B cell (primary cell): ENCODE data around the gene PRSS3. TPM values are rescaled to one million over a fixed set of nuclear protein-coding genes. Genes with fewer than 3 reads are reported as not detected.

Experiments used
- ATAC-seq: fragments of 200-7000 bp; cut with Tn5 transposase; one replicate; pipeline ENCODE4 v1.10.0; 2021; ENCODE audit warnings: low read depth, mild to moderate bottlenecking, moderate number of reproducible peaks, moderate library complexity
- CTCF ChIA-PET: fragments of 350-600 bp; sonication (Branson Sonifier 250); formaldehyde crosslinking; loops from one replicate; lab custom pipeline; 2021; ENCODE audit warnings: antibody characterized with exemption, inconsistent platforms; lab: Charles Lee
- POLR2A ChIA-PET: fragments of 350-600 bp; sonication (Branson Sonifier 250); formaldehyde crosslinking; loops from one replicate; lab custom pipeline; 2021; ENCODE audit warnings: antibody characterized with exemption; lab: Charles Lee
- DNase-seq: peaks from one replicate; pipeline ENCODE4 v3.0.0; 2013
- H2AFZ ChIP-seq: 2 replicates; pipeline ENCODE4 v1.6.1; 2012; ENCODE audit warnings: mild to moderate bottlenecking, low read depth, low read length; ENCODE audit not compliant: insufficient read depth, poor library complexity, severe bottlenecking
- H3K27ac ChIP-seq, 2 donors: 1 replicate in 1 of 2; 2 replicates in 1 of 2; pipeline ENCODE4 v1.5.1; 2012 to 2013; ENCODE audit warnings: low read length in 2 of 2, mild to moderate bottlenecking in 2 of 2, moderate library complexity in 1 of 2
- H3K27me3 ChIP-seq, 4 experiments: fragments of 200-600 bp in 1 of 4; sonication (generic) in 1 of 4; replicated peaks in 1 of 4; 1 replicate in 2 of 4; 2 replicates in 2 of 4; pipeline versions ENCODE4 v1.6.1 to v1.7.0; 2013 to 2016; ENCODE audit warnings: low read length in 3 of 4, mild to moderate bottlenecking in 2 of 4, mixed read lengths in 1 of 4, moderate library complexity in 1 of 4; ENCODE audit not compliant: insufficient read depth in 4 of 4, control insufficient read depth in 3 of 4; ENCODE audit errors: control extremely low read depth in 1 of 4
- H3K36me3 ChIP-seq, 2 experiments: replicated peaks in 1 of 2; 1 replicate in 1 of 2; 2 replicates in 1 of 2; pipeline versions ENCODE4 v1.6.1 to v1.7.1; 2013; ENCODE audit warnings: low read length in 1 of 2; ENCODE audit not compliant: insufficient read depth in 2 of 2, control insufficient read depth in 1 of 2; ENCODE audit errors: control extremely low read depth in 1 of 2, extremely low read depth in 1 of 2
- H3K4me1 ChIP-seq, 2 donors: fragments of 200-600 bp in 1 of 2; sonication (generic) in 1 of 2; 1 replicate in 1 of 2; 2 replicates in 1 of 2; pipeline versions ENCODE4 v1.5.1 to v1.6.1; 2013 to 2017; ENCODE audit warnings: low read length in 2 of 2; ENCODE audit not compliant: control insufficient read depth in 2 of 2, insufficient read depth in 2 of 2
- H3K4me2 ChIP-seq: replicated peaks from 2 replicates; pipeline ENCODE3; 2012; ENCODE audit warnings: mild to moderate bottlenecking, low read depth, low read length; ENCODE audit not compliant: poor library complexity, severe bottlenecking
- H3K4me3 ChIP-seq, 5 experiments: fragments of 200-600 bp in 1 of 5; sonication (generic) in 1 of 5; 1 replicate in 3 of 5; 2 replicates in 2 of 5; pipeline versions ENCODE4 v1.5.1 to v1.7.0; 2011 to 2016; ENCODE audit warnings: low read length in 4 of 5, mild to moderate bottlenecking in 4 of 5, low read depth in 2 of 5, control low read depth in 1 of 5, moderate library complexity in 1 of 5; ENCODE audit not compliant: insufficient read depth in 1 of 5; ENCODE audit errors: control extremely low read depth in 1 of 5, extremely low read depth in 1 of 5
- H3K79me2 ChIP-seq: fragments of 200-600 bp; sonication (generic); one replicate; pipeline ENCODE4 v1.6.0; 2016; ENCODE audit warnings: low read length; ENCODE audit not compliant: control insufficient read depth, insufficient read depth
- H3K9ac ChIP-seq: fragments of 200-600 bp; sonication (generic); 2 replicates; pipeline ENCODE4 v1.6.1; 2017; ENCODE audit warnings: mild to moderate bottlenecking, low read length, moderate library complexity
- H3K9me3 ChIP-seq, 3 donors: one replicate each; pipeline versions ENCODE4 v1.6.1 to v1.7.1; 2013; ENCODE audit warnings: low read length in 2 of 3; ENCODE audit not compliant: control insufficient read depth in 2 of 3, insufficient read depth in 1 of 3; ENCODE audit errors: control extremely low read depth in 1 of 3
- H4K20me1 ChIP-seq: 2 replicates; pipeline ENCODE4 v1.6.0; 2012; ENCODE audit warnings: mild to moderate bottlenecking, low read length; ENCODE audit not compliant: insufficient read depth, control insufficient read depth, poor library complexity, severe bottlenecking
- H3K27ac Mint-ChIP-seq: one replicate; pipeline ENCODE4 v1.8.0; 2021; ENCODE audit warnings: mixed read lengths
- H3K27me3 Mint-ChIP-seq: one replicate; pipeline ENCODE4 v1.8.0; 2021; ENCODE audit warnings: mixed read lengths
- H3K4me1 Mint-ChIP-seq: one replicate; pipeline ENCODE4 v1.8.0; 2021; ENCODE audit warnings: mixed read lengths
- H3K4me3 Mint-ChIP-seq: one replicate; pipeline ENCODE4 v1.8.0; 2021; ENCODE audit warnings: mixed read lengths
- H3K9me3 Mint-ChIP-seq: one replicate; pipeline ENCODE4 v1.8.0; 2022; ENCODE audit warnings: mixed read lengths; ENCODE audit not compliant: insufficient read depth
- EZH2 ChIP-seq: IDR thresholded peaks from 2 replicates; pipeline ENCODE4 v1.6.1; 2012; ENCODE audit warnings: borderline replicate concordance, low read depth, mild to moderate bottlenecking, moderate library complexity, low read length; ENCODE audit not compliant: insufficient read depth, poor library complexity, severe bottlenecking
- WGBS: methylation state at CpG from one replicate; pipeline ENCODE4 v1.1.5; 2013; ENCODE audit warnings: missing lambda C conversion rate; ENCODE audit not compliant: insufficient coverage; 5-methylcytosine and 5-hydroxymethylcytosine counted together
- intact Hi-C: fragments of 100-400 bp; cut with micrococcal nuclease; formaldehyde crosslinking; loops from one replicate; pipeline ENCODE4 v1.10.0; 2022
- polyA plus RNA-seq: library from polyadenylated mRNA; depleted of rRNA; stranded (reverse); fragments of >200 nt; gene quantifications from 2 replicates; pipeline ENCODE4 v1.2.3, GENCODE V29; 2012
- total RNA-seq, 2 donors: library from RNA; stranded (reverse); fragments of 120-200 nt in 1 of 2; gene quantifications; 1 replicate in 1 of 2; 2 replicates in 1 of 2; pipeline versions ENCODE4 v1.2.3 to v1.2.4, GENCODE V29; 2013 to 2022
- TF ChIP-seq, protein P1 (sequence below): fragments of 200-600 bp; IDR thresholded peaks from one replicate; pipeline ENCODE4 v1.8.0; 2022; ENCODE audit warnings: antibody characterized with exemption, mild to moderate bottlenecking

The PRSS3 gene
- total and polyA plus RNA-seq, 2 donors (not counting 1 experiment from before 2014, with no cell fraction given): not detected

DNA sequence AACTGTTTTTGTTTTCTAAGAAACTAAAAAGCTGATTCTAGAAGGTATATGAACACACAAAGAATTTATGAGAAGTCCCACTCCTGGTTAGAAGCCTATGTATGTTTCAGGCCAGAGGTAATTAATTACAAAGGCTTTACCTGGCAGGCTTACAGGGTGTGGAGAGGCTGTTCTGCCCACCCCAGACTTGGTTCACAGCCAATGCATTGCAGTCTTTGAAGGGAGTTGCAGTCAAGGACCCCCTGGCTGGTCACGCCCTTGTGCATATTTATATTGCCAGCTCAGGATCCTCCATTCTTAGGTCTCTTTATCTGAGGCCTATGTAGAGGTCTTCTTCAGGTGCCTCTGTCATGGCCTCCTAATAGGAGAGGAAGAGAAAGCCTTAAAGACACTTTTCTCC lies 13.6 kb upstream of the PRSS3 start:
- intact Hi-C loops: no loop called here
- H3K27me3 ChIP-seq: no peaks in the 10 kb centered on the region
- CTCF ChIA-PET: no interaction called here
- no peak overlapping the region for H2AFZ ChIP-seq
- Mint-ChIP-seq H3K27me3 (peaks cover 17% of the 10 kb centered on the region), H3K4me3 (no peak overlapping the region), H3K4me1 (peaks cover 5% of the 10 kb centered on the region), H3K27ac (no peak overlapping the region), H3K9me3 (no peaks in the 10 kb centered on the region)
- H3K36me3 ChIP-seq: no peaks in the 10 kb centered on the region
- no peaks in the 10 kb centered on the region for H4K20me1 ChIP-seq
- H3K9ac ChIP-seq: no peak overlapping the region
- TF ChIP-seq EZH2: no peak
- TF ChIP-seq, protein P1, sequence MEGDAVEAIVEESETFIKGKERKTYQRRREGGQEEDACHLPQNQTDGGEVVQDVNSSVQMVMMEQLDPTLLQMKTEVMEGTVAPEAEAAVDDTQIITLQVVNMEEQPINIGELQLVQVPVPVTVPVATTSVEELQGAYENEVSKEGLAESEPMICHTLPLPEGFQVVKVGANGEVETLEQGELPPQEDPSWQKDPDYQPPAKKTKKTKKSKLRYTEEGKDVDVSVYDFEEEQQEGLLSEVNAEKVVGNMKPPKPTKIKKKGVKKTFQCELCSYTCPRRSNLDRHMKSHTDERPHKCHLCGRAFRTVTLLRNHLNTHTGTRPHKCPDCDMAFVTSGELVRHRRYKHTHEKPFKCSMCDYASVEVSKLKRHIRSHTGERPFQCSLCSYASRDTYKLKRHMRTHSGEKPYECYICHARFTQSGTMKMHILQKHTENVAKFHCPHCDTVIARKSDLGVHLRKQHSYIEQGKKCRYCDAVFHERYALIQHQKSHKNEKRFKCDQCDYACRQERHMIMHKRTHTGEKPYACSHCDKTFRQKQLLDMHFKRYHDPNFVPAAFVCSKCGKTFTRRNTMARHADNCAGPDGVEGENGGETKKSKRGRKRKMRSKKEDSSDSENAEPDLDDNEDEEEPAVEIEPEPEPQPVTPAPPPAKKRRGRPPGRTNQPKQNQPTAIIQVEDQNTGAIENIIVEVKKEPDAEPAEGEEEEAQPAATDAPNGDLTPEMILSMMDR: no peak
- H3K4me2 ChIP-seq: no peak overlapping the region
- H3K9me3 ChIP-seq: no peaks in the 10 kb centered on the region
- no peak overlapping the region for H3K27ac ChIP-seq
- H3K79me2 ChIP-seq: no peaks in the 10 kb centered on the region
- ATAC-seq: no peak
- no CpG with 5 or more reads among the region's 1 CpG for WGBS
- POLR2A ChIA-PET: no interaction called here
- no peak overlapping the region for H3K4me3 ChIP-seq
- DNase-seq: no peak
- H3K4me1 ChIP-seq: peaks cover 0 to 3% of the 10 kb centered on the region in 2 donors

DNA sequence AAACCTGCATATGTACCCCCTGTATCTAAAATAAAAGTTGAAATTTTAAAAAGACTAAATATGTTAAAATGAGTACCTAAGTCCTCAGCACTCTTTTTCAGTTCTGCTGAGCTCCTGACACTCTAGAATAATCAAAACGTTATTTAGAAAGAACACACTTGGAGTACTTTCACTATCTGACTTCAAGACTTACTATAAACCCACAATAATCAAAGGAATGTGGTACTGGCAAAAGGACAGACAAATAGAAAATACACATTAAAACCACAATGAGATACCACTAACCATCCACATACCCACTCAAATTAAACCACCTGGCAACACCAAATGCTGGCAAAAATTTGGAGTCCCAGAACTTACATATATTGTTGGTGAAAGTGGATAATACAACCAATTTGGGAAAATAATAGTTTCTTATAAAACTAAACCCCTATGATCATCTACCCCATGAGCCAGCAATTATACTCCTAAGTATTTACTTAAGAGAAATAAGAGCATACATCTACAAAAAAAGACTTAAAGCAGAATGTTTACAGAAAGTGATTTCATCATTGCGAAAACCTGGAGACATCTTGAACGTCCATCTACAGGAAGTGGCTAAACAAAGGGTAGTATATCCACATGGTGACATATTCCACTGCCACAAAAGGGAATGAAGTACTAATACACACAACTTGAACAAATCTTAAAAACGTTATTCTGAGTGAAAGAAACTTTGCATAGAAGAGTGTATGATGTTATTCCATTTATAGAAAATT lies 12.8 kb upstream of the PRSS3 start:
- Histone ChIP-seq H3K36me3 (no peaks in the 10 kb centered on the region), H3K4me1 (peaks cover 0 to 3% of the 10 kb centered on the region in 2 donors), H3K27ac (no peak overlapping the region), H2AFZ (no peak overlapping the region), H3K27me3 (peaks cover 0 to 1% (median 0%) of the 10 kb centered on the region in 4 experiments), H3K79me2 (no peaks in the 10 kb centered on the region), H3K9ac (no peak overlapping the region), H4K20me1 (no peaks in the 10 kb centered on the region), H3K4me3 (no peak overlapping the region), H3K4me2 (no peak overlapping the region), H3K9me3 (no peaks in the 10 kb centered on the region)
- POLR2A ChIA-PET: no interaction called here
- H3K4me3 Mint-ChIP-seq: no peak overlapping the region
- TF ChIP-seq EZH2: no peak
- TF ChIP-seq, protein P1: no peak
- no CpG with 5 or more reads among the region's 4 CpGs for WGBS
- H3K9me3 Mint-ChIP-seq: no peaks in the 10 kb centered on the region
- no peak for ATAC-seq
- H3K4me1 Mint-ChIP-seq: peaks cover 5% of the 10 kb centered on the region
- DNase-seq: no peak
- CTCF ChIA-PET: no interaction called here
- intact Hi-C loops: no loop called here
- peaks cover 21% of the 10 kb centered on the region for H3K27me3 Mint-ChIP-seq
- H3K27ac Mint-ChIP-seq: no peak overlapping the region
